Epithelial cell of proximal tubule (primary cell): Measurements from ENCODE around the gene MAN2B1. TPM values are rescaled to one million over a fixed set of nuclear protein-coding genes. Genes with fewer than 3 reads are reported as not detected.

Experiments
- DNase-seq: peaks from one replicate; pipeline ENCODE4 v3.0.0-alpha.2; 2011; ENCODE audit warnings: low read depth
- H3K4me3 ChIP-seq: 2 replicates; pipeline ENCODE4 v1.5.1; 2011; ENCODE audit warnings: low read depth, mild to moderate bottlenecking, low read length
- total RNA-seq: library from RNA; depleted of rRNA; stranded (reverse); fragments of >200 nt; gene quantifications from 2 replicates; pipeline ENCODE4 v1.2.3, GENCODE V29; 2015
- TF ChIP-seq, protein P1 (sequence below): conservative IDR thresholded peaks from 2 replicates; pipeline ENCODE4 v1.5.1; 2012; ENCODE audit warnings: low read depth, mild to moderate bottlenecking, low read length

The MAN2B1 gene
- total RNA-seq, 1 donor from 2014 or later, result 64.2 TPM

DNA sequence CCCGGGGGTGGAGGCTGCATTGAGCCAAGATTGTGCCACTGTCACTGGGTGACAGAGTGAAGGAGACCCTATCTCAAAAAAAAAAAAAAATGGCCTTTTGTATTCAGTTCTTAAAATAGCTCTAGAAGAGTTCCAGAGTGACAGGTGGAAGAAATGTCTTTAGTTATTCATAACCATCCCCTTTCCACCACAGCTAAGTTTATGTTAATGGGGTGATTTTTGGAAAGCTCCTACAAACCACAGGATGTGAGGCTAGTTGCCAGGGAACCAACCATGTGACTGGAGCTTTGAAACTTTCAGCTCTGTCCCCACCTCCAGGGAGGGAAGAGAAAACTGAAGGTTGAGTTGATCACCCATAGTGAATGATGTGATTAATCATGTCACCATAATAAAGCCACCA lies 62.8 kb downstream of the MAN2B1 start:
- H3K4me3 ChIP-seq, result no peak overlapping the region
- DNase-seq, result no peak
- TF ChIP-seq, protein P1, sequence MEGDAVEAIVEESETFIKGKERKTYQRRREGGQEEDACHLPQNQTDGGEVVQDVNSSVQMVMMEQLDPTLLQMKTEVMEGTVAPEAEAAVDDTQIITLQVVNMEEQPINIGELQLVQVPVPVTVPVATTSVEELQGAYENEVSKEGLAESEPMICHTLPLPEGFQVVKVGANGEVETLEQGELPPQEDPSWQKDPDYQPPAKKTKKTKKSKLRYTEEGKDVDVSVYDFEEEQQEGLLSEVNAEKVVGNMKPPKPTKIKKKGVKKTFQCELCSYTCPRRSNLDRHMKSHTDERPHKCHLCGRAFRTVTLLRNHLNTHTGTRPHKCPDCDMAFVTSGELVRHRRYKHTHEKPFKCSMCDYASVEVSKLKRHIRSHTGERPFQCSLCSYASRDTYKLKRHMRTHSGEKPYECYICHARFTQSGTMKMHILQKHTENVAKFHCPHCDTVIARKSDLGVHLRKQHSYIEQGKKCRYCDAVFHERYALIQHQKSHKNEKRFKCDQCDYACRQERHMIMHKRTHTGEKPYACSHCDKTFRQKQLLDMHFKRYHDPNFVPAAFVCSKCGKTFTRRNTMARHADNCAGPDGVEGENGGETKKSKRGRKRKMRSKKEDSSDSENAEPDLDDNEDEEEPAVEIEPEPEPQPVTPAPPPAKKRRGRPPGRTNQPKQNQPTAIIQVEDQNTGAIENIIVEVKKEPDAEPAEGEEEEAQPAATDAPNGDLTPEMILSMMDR, result no peak

DNA sequence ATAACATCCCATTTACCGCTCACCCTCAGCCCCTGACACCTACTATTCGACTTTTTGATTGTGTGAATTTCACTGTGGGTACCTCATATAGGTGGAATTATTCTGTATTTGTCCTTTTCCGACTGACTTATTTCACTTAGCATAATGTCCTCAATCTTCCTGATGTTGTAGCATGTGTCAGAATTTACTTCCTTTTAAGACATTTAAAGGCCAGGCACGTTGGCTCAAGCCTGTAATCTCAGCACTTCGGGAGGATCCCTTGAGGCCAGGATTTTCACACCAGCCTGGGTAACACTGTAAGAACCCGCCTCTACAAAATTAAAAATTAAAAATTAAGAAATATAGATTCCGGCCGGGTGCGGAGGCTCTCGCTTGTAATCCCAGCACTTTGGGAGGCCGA lies 68.9 kb downstream of the MAN2B1 start:
- H3K4me3 ChIP-seq, result no peak overlapping the region
- no peak for DNase-seq
- TF ChIP-seq, protein P1, result no peak

DNA sequence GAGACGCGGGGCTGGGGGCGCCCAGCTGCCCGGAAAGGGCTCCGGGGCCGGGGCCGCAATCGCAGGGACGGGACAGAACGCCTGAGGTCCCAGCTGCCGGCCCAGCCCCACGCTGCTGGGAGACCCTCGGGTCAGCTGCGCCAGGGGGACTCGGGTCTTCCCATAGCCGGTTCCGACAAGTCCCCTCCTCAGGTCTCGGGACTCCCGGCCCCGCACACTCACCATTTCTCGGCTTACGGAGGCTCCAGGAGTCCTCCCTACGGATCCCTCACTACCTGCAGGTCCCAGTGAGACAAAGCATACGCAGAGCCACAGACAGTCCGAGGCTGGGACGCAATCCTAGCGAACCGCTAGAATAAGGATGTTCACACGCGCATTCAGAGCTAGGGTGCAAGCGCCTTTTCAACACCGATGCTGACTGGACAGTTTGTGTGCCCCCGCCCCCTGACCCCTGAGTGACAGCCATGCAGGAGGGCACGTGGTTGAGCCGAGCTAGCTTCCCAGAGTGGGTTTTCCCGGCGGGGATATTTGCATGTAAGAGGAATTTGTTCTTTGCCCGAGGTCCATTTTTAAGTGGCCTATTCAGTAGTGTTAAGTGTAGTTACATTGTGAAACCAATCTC lies 69.5 kb downstream of the MAN2B1 start:
- H3K4me3 ChIP-seq, result peak overlapping the region; percentile 38
- TF ChIP-seq, protein P1, result no peak
- DNase-seq, result no peak

Other genes with a start within 250 kb of the MAN2B1 start
- gene ZNF443, start 225.7 kb downstream of the MAN2B1 start, total RNA-seq, result 4.3 and 7.3 TPM in 2 replicates
- 1.2 and 1.9 TPM in 2 replicates for gene ZNF709, start 181.9 kb downstream of the MAN2B1 start, total RNA-seq
- gene ZNF564, start 115.3 kb downstream of the MAN2B1 start, total RNA-seq, result 3.0 and 3.3 TPM in 2 replicates
- 1.2 and 2.0 TPM in 2 replicates for gene ZNF490, start 55.9 kb downstream of the MAN2B1 start, total RNA-seq
- 4.1 and 5.5 TPM in 2 replicates for gene ZNF791, start 55.8 kb downstream of the MAN2B1 start, total RNA-seq
- 3.6 and 10.8 TPM in 2 replicates for gene WDR83, start 65 bp upstream of the MAN2B1 start, total RNA-seq
- gene DHPS, start 15.1 kb upstream of the MAN2B1 start, total RNA-seq, result 108 and 134 TPM in 2 replicates
- gene GNG14, start 21.3 kb upstream of the MAN2B1 start, total RNA-seq, result not detected in 2 replicates
- gene FBXW9, start 29.9 kb upstream of the MAN2B1 start, total RNA-seq, result 18.5 and 21.3 TPM in 2 replicates
- 21.9 and 33.3 TPM in 2 replicates for gene TNPO2, start 57.2 kb upstream of the MAN2B1 start, total RNA-seq
- 430 and 635 TPM in 2 replicates for gene TRIR, start 67.9 kb upstream of the MAN2B1 start, total RNA-seq
- 86.6 and 151 TPM in 2 replicates for gene GET3, start 70.8 kb upstream of the MAN2B1 start, total RNA-seq
- gene BEST2, start 85.0 kb upstream of the MAN2B1 start, total RNA-seq, result not detected in 2 replicates
- 12.3 and 26.3 TPM in 2 replicates for gene HOOK2, start 108.8 kb upstream of the MAN2B1 start, total RNA-seq
- 127 and 251 TPM in 2 replicates for gene JUNB, start 124.7 kb upstream of the MAN2B1 start, total RNA-seq
- 463 and 571 TPM in 2 replicates for gene PRDX2, start 135.1 kb upstream of the MAN2B1 start, total RNA-seq
- gene THSD8, start 135.3 kb upstream of the MAN2B1 start, total RNA-seq, result not detected in 2 replicates
- 49.6 and 62.7 TPM in 2 replicates for gene RNASEH2A, start 139.8 kb upstream of the MAN2B1 start, total RNA-seq
- gene RTBDN, start 167.8 kb upstream of the MAN2B1 start, total RNA-seq, result not detected in 2 replicates
- 0.22 and 1.5 TPM in 2 replicates for gene MAST1, start 171.8 kb upstream of the MAN2B1 start, total RNA-seq
- 21.0 and 24.0 TPM in 2 replicates for gene DNASE2, start 214.7 kb upstream of the MAN2B1 start, total RNA-seq
- 0.51 TPM in 1 of 2 replicates, not detected in the other for gene KLF1, start 220.5 kb upstream of the MAN2B1 start, total RNA-seq
- gene GCDH, start 224.4 kb upstream of the MAN2B1 start, total RNA-seq, result 43.4 and 49.1 TPM in 2 replicates